ENCODE results near the gene FAM107B.

GRCh38 chr10:14676732-14677131, 98.0 kb downstream of the FAM107B start:
- TF ChIP-seq CTCF (IDR thresholded peaks at IDR 0.05) (no peak), POLR2A (IDR thresholded peaks at IDR 0.05) (no peak)

All from gastroesophageal sphincter (tissue), 3 donors.